WI38 (cell line): ENCODE measurements around the gene NDUFC2.
"Not testable (repeated sequence)": the region's sequence is repeated elsewhere in the genome, so short reads cannot be mapped to it uniquely, and the experiment has no call there.

Experiments used
- H3K4me3 ChIP-seq: 2 replicates; pipeline ENCODE4 v1.5.1; 2011; ENCODE audit warnings: low read depth, mild to moderate bottlenecking, control low read depth, low read length
- TF ChIP-seq, protein P1 (sequence below): IDR thresholded peaks from 2 replicates; pipeline ENCODE4 v1.5.1; 2012; ENCODE audit warnings: low read depth, mild to moderate bottlenecking, control low read depth, low read length

NDUFC2 gene

DNA sequence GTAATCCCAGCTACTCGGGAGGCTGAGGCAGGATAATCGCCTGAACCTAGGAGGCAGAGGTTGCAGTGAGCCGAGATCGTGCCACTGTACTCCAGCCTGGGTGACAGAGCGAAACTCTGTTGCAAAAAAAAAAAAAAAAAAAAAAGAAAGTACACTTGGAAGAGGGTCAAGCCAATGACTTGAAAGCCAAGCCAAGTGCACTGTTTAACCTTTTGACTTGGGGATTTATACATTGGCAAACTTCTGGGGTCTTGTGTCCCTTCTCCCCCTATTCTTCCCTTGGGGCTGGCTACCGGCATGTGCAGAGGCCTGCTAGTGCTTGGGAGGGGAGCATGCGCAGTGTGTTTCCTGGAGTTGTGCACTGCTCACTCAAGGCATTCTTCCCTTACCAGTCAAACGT, 30.3 kb downstream of the NDUFC2 start:
- H3K4me3 ChIP-seq, result no peak overlapping the region

DNA sequence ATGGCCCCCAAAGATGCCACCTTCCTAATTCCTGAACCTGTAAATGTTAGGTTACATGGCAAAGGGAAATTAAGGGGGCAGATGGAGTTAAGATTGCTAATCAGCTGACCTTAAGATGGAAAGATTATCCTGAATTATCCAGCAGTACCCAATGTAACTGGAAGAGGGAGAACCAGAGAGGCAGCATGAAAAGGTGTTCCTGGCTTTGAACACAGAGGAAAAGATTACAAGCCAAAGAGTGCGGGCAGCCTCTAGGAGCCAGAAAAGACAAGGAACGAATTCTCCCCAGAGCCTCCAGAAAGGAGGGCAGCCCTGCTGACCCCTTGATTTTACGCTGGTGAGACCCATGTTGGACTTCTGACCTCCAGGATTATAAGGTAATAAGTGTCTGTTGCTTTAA, 31.1 kb downstream of the NDUFC2 start:
- no peak overlapping the region for H3K4me3 ChIP-seq
- TF ChIP-seq, protein P1, sequence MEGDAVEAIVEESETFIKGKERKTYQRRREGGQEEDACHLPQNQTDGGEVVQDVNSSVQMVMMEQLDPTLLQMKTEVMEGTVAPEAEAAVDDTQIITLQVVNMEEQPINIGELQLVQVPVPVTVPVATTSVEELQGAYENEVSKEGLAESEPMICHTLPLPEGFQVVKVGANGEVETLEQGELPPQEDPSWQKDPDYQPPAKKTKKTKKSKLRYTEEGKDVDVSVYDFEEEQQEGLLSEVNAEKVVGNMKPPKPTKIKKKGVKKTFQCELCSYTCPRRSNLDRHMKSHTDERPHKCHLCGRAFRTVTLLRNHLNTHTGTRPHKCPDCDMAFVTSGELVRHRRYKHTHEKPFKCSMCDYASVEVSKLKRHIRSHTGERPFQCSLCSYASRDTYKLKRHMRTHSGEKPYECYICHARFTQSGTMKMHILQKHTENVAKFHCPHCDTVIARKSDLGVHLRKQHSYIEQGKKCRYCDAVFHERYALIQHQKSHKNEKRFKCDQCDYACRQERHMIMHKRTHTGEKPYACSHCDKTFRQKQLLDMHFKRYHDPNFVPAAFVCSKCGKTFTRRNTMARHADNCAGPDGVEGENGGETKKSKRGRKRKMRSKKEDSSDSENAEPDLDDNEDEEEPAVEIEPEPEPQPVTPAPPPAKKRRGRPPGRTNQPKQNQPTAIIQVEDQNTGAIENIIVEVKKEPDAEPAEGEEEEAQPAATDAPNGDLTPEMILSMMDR, result no peak

More for the DNA sequence above, 30.3 kb downstream of the NDUFC2 start:
- TF ChIP-seq, protein P1, result no peak

DNA sequence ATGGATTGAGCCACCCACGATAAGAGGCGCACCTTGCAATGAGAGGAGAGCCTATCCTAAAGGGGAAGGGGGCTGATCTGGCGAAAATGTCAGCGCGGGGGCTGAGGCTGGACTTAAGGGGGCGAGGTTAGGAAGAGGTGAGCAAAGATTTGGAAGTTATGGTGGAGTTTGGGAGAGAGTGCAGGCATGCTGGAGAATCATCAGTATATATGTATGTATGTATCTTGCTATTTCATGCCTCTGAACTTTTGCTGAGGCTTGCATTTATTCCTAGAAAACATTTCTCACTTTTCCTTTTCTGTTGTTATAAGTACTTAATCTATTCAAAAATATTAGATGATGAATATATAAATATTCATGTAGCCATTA, 33.2 kb downstream of the NDUFC2 start:
- TF ChIP-seq, protein P1, result no peak
- no peak overlapping the region for H3K4me3 ChIP-seq

DNA sequence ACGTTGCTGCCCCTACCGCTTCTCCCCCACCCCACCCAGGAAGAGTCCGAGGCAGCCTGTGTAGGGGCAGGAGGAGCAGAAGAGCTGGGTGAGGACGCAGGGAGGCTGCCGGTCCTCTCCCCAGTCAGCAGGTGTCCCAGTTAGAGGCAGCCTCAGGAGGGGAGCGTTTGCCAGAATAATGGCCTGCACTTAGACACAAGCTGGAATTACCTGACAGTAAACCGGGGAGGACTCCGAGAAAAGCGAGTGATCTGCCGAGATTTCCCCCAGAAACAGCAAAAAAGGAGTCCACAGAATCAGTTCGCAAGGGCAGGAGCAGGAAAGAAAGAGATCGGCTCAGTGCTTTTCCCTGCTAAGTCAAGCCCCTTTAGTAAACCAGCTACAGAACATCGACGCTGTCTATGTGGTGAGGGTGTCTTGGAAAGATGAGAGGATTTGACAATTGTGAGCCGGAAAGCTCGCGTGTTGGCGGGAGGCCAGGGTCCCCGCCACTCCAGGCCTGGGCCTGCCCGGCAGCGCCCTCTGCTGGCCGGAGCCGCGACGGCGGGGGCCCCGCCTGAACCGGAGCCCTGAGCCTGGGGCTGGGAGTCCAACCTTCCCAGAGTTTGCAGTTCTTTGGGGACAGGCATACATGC, 33.7 kb downstream of the NDUFC2 start:
- TF ChIP-seq, protein P1, result peak; percentile 97
- H3K4me3 ChIP-seq, result peak overlapping the region; percentile 46

DNA sequence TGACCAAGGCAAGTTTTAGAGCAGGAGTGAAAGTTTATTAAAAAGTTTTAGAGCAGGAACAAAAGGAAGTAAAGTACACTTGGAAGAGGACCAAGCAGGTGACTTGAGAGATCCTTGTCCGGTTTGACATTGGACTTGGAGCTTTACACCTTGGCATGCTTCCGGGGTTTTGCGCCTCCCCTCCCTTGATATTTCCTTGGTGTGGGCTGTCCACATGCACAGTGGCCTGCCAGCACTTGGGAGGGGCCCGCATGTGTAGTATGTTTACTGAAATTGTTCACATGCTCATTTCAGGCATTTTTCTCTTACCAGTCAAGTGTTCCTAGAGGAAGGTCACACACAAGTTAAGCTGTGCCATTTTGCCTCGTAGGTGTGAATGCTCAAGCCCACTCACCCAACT, 35.0 kb downstream of the NDUFC2 start:
- TF ChIP-seq, protein P1, result no peak

DNA sequence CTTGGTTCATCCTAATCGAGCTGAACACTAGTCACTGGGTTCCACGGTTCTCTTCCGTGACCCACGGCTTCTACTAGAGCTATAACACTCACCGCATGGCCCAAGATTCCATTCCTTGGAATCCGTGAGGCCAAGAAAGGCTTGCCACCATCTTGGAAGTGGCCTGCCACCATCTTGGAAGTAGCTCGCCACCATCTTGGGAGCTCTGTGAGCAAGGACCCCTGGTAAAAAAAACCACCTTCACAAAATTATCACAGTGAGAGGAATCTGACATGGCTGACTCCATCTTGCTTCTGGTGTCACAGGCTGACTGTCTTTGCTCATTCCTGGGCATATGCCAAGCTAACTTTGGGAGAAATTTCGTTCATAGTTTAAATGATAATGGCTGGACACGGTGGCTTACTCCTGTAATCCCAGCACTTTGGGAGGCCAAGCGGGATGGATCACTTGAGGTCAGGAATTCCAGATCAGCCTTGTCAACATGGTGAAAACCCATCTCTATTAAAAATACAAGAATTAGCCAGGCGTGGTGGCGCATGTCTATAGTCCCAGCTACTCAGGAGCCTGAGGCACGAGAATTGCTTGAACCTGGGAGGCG, 37.7 kb downstream of the NDUFC2 start:
- TF ChIP-seq, protein P1, result no peak
- H3K4me3 ChIP-seq, result no peak overlapping the region

More for the DNA sequence above, 35.0 kb downstream of the NDUFC2 start:
- no peak overlapping the region for H3K4me3 ChIP-seq

DNA sequence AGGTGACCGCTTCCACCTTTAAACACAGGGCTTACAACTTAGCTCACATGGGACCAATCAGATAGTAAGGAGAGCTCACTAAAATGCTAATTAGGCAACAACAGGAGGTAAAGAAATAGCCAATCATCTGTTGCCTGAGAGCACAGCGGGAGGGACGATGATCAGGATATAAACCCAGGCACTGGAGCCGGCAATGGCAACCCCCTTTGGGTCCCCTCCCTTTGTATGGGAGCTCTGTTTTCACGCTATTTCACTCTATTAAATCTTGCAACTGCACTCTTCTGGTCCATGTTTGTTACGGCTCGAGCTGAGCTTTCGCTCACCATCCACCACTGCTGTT, 38.3 kb downstream of the NDUFC2 start:
- H3K4me3 ChIP-seq, result not testable (repeated sequence)
